B cell (primary cell): ENCODE results near the gene TRIM25.

Experiments
- EZH2 ChIP-seq: IDR thresholded peaks from 2 replicates; pipeline ENCODE4 v1.6.1; 2012; ENCODE audit warnings: borderline replicate concordance, low read depth, mild to moderate bottlenecking, moderate library complexity, low read length; ENCODE audit not compliant: insufficient read depth, poor library complexity, severe bottlenecking
- TF ChIP-seq, protein P1 (sequence below): fragments of 200-600 bp; IDR thresholded peaks from one replicate; pipeline ENCODE4 v1.8.0; 2022; ENCODE audit warnings: antibody characterized with exemption, mild to moderate bottlenecking

DNA sequence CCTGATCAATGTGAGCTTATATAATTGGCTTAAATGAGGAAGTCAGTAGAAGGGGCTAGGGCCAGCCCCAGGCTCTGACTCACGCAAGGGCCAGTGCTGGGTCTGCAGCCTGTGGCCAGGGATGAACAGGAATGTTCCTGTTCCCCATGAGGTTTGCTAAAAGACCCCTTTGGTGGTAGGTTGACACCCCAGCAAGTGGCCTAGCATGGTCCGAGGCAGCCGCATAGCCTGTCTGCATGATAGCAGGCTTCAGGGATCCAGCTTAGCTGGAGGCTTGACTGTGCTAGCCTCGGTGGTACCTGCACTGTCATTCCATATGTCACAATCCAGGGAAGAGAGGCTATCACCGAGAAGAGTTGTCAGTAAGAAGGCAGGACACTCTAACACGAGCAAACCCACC is 23.5 kb downstream of the TRIM25 start:
- no peak for TF ChIP-seq EZH2
- TF ChIP-seq, protein P1, sequence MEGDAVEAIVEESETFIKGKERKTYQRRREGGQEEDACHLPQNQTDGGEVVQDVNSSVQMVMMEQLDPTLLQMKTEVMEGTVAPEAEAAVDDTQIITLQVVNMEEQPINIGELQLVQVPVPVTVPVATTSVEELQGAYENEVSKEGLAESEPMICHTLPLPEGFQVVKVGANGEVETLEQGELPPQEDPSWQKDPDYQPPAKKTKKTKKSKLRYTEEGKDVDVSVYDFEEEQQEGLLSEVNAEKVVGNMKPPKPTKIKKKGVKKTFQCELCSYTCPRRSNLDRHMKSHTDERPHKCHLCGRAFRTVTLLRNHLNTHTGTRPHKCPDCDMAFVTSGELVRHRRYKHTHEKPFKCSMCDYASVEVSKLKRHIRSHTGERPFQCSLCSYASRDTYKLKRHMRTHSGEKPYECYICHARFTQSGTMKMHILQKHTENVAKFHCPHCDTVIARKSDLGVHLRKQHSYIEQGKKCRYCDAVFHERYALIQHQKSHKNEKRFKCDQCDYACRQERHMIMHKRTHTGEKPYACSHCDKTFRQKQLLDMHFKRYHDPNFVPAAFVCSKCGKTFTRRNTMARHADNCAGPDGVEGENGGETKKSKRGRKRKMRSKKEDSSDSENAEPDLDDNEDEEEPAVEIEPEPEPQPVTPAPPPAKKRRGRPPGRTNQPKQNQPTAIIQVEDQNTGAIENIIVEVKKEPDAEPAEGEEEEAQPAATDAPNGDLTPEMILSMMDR = no peak
